A673 (cell line): ENCODE measurements around the gene RNU1-1. TPM values are rescaled to one million over a fixed set of nuclear protein-coding genes. Genes with fewer than 3 reads are reported as not detected.
"Not testable (repeated sequence)": the region's sequence is repeated elsewhere in the genome, so short reads cannot be mapped to it uniquely, and the experiment has no call there.

Experiments
- BruUV-seq: library from RNA; stranded (reverse); fragments of 400-500 nt; replicated peaks from 2 replicates; lab custom pipeline; 2021; lab: Mats Ljungman, UMichigan
- CTCF ChIA-PET: fragments of 300-600 bp; sonication (Branson Sonifier 250); formaldehyde crosslinking; loops from one replicate; lab custom pipeline; 2022; ENCODE audit warnings: antibody characterized with exemption; lab: Charles Lee
- POLR2A ChIA-PET: fragments of 300-600 bp; sonication (Branson Sonifier 250); formaldehyde crosslinking; loops from one replicate; lab custom pipeline; 2022; ENCODE audit warnings: antibody characterized with exemption; ENCODE audit not compliant: low non-redundant PET; lab: Charles Lee
- DNase-seq: peaks from one replicate; pipeline ENCODE4 v3.0.0-alpha.2; 2015; ENCODE audit warnings: low spot score
- H3K27ac ChIP-seq: fragments of 200-600 bp; sonication (generic); 2 replicates; pipeline ENCODE4 v1.5.1; 2016; ENCODE audit warnings: mixed run types, low read depth, mild to moderate bottlenecking, mixed read lengths, antibody characterized with exemption, low read length; ENCODE audit not compliant: poor library complexity, severe bottlenecking
- H3K27me3 ChIP-seq: fragments of 200-600 bp; sonication (generic); replicated peaks from 2 replicates; pipeline ENCODE4 v1.6.1; 2017; ENCODE audit warnings: mixed run types, low read depth, mild to moderate bottlenecking, mixed read lengths, antibody characterized with exemption, low read length; ENCODE audit not compliant: insufficient read depth, poor library complexity
- H3K36me3 ChIP-seq: fragments of 200-600 bp; sonication (generic); 2 replicates; pipeline ENCODE4 v1.6.1; 2016; ENCODE audit warnings: mixed run types, mild to moderate bottlenecking, mixed read lengths, antibody characterized with exemption, low read length; ENCODE audit not compliant: insufficient read depth, poor library complexity, severe bottlenecking
- H3K4me1 ChIP-seq: fragments of 200-600 bp; sonication (generic); 2 replicates; pipeline ENCODE4 v1.6.1; 2017; ENCODE audit warnings: mixed run types, mild to moderate bottlenecking, mixed read lengths, antibody characterized with exemption, low read length; ENCODE audit not compliant: insufficient read depth, poor library complexity, severe bottlenecking
- H3K4me3 ChIP-seq: fragments of 200-600 bp; sonication (generic); 2 replicates; pipeline ENCODE4 v1.5.1; 2016; ENCODE audit warnings: low read depth, mixed run types, mild to moderate bottlenecking, mixed read lengths, low read length; ENCODE audit not compliant: poor library complexity, severe bottlenecking
- H3K9me3 ChIP-seq: fragments of 200-600 bp; sonication (generic); 2 replicates; pipeline ENCODE4 v1.6.1; 2016; ENCODE audit warnings: mixed run types, low read depth, mild to moderate bottlenecking, mixed read lengths, antibody characterized with exemption, low read length; ENCODE audit not compliant: poor library complexity, severe bottlenecking
- EZH2 ChIP-seq: fragments of 200-600 bp; sonication (generic); IDR thresholded peaks from 2 replicates; pipeline ENCODE4 v1.6.1; 2017; ENCODE audit warnings: borderline replicate concordance, low read depth, mild to moderate bottlenecking, mixed read lengths, antibody characterized with exemption, low read length; ENCODE audit not compliant: poor library complexity, severe bottlenecking
- intact Hi-C: fragments of 100-400 bp; cut with micrococcal nuclease; formaldehyde crosslinking; loops from one replicate; pipeline ENCODE4 v1.10.0; 2022; ENCODE audit not compliant: unreplicated experiment
- total RNA-seq: library from RNA; stranded (reverse); gene quantifications from 2 replicates; pipeline ENCODE4 v1.2.3, GENCODE V29; 2021
- TF ChIP-seq, protein P1 (sequence below): fragments of 300-800, 200-600 bp; sonication (generic); conservative IDR thresholded peaks from 2 replicates; pipeline ENCODE4 v1.5.1; 2017; ENCODE audit warnings: low read depth, mild to moderate bottlenecking, antibody characterized with exemption, low read length, moderate library complexity, mixed read lengths

The RNU1-1 gene
- total RNA-seq, 1 experiment from 2014 or later: 1,866 TPM

DNA sequence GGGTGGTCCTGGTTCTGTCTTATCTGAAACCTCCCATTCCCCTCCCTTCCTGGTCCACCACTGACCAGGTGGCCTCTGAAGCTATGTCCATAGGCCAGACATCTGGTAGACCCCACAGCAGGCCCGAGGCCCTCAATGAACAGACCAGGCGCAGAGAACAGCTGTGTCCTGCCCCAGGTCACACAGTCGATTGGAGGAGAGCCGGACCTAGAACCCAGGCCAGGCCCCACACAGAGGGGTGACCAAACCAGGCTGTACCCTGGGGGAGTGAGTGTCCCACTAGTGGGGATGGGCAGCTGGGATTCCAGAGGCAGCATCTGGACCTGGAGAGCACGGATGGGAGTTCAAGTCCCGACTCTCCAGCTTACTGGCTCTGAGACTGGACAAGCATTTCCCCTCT is 29.2 kb downstream of the RNU1-1 start:
- BruUV-seq: no TSS peak
- H3K27me3 ChIP-seq: no peaks in the 10 kb centered on the region
- H3K27ac ChIP-seq: no peak overlapping the region
- no peak overlapping the region for H3K4me3 ChIP-seq
- DNase-seq: no peak
- CTCF ChIA-PET: no interaction called here
- POLR2A ChIA-PET: no interaction called here
- H3K36me3 ChIP-seq: no peaks in the 10 kb centered on the region
- H3K9me3 ChIP-seq: no peaks in the 10 kb centered on the region
- intact Hi-C loops: no loop called here
- TF ChIP-seq, protein P1, sequence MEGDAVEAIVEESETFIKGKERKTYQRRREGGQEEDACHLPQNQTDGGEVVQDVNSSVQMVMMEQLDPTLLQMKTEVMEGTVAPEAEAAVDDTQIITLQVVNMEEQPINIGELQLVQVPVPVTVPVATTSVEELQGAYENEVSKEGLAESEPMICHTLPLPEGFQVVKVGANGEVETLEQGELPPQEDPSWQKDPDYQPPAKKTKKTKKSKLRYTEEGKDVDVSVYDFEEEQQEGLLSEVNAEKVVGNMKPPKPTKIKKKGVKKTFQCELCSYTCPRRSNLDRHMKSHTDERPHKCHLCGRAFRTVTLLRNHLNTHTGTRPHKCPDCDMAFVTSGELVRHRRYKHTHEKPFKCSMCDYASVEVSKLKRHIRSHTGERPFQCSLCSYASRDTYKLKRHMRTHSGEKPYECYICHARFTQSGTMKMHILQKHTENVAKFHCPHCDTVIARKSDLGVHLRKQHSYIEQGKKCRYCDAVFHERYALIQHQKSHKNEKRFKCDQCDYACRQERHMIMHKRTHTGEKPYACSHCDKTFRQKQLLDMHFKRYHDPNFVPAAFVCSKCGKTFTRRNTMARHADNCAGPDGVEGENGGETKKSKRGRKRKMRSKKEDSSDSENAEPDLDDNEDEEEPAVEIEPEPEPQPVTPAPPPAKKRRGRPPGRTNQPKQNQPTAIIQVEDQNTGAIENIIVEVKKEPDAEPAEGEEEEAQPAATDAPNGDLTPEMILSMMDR: no peak
- no peak for TF ChIP-seq EZH2
- no peaks in the 10 kb centered on the region for H3K4me1 ChIP-seq

GRCh38 chr1:16484501-16484835 is 29.6 kb downstream of the RNU1-1 start:
- no peaks in the 10 kb centered on the region for H3K9me3 ChIP-seq
- no peaks in the 10 kb centered on the region for H3K36me3 ChIP-seq
- H3K4me1 ChIP-seq: no peaks in the 10 kb centered on the region
- POLR2A ChIA-PET: no interaction called here
- intact Hi-C loops: no loop called here
- DNase-seq: no peak
- BruUV-seq: no TSS peak
- H3K27me3 ChIP-seq: no peaks in the 10 kb centered on the region
- no peak overlapping the region for H3K27ac ChIP-seq
- H3K4me3 ChIP-seq: no peak overlapping the region
- CTCF ChIA-PET: no interaction called here
- TF ChIP-seq, protein P1: no peak
- no peak for TF ChIP-seq EZH2

- BruUV-seq, H3K27ac ChIP-seq, POLR2A ChIA-PET, H3K36me3 ChIP-seq, H3K4me1 ChIP-seq, CTCF ChIA-PET, H3K4me3 ChIP-seq, DNase-seq, H3K27me3 ChIP-seq, intact Hi-C loops, H3K9me3 ChIP-seq: not testable (repeated sequence)
Measured at GRCh38 chr1:16483639-16484500, 30.2 kb downstream of the RNU1-1 start.

- H3K4me3 ChIP-seq, H3K4me1 ChIP-seq, H3K9me3 ChIP-seq, BruUV-seq, H3K27ac ChIP-seq, POLR2A ChIA-PET, CTCF ChIA-PET, H3K36me3 ChIP-seq, DNase-seq, H3K27me3 ChIP-seq, intact Hi-C loops: not testable (repeated sequence)
Measured at GRCh38 chr1:16483146-16483545, 30.9 kb downstream of the RNU1-1 start.
